H1 (cell line): ENCODE results near the gene ANKMY2. TPM values are rescaled to one million over a fixed set of nuclear protein-coding genes. Genes with fewer than 3 reads are reported as not detected.

Source experiments
- JUN ChIP-seq: IDR thresholded peaks from 2 replicates; pipeline ENCODE4 v1.6.1; 2011; ENCODE audit warnings: low read depth, mild to moderate bottlenecking, improper control_type of control experiment, low read length
- MAFK ChIP-seq: IDR thresholded peaks from 2 replicates; pipeline ENCODE4 v1.6.1; 2012; ENCODE audit warnings: low read depth, mild to moderate bottlenecking, improper control_type of control experiment, low read length
- polyA plus RNA-seq, 7 experiments: library from polyadenylated mRNA; depleted of rRNA in 3 of 7; stranded (reverse) in 5 of 7; unstranded in 2 of 7; fragments of >200 nt in 5 of 7; fragments of 200-250 nt in 2 of 7; gene quantifications; 1 replicate in 5 of 7; 2 replicates in 1 of 7; 4 replicates in 1 of 7; pipeline versions ENCODE4 v1.2.1 to v1.2.3, GENCODE V29; 2011 to 2013; ENCODE audit warnings: missing spikeins in 2 of 7, mixed read lengths in 2 of 7
- total RNA-seq: library from RNA; stranded (reverse); fragmentation: NEBNext Ultra II Directional; extraction: Animal tissue kit (Norgen Biotek cat#: 25700); gene quantifications from 2 replicates; pipeline ENCODE4 v1.2.1, GENCODE V29; 2021
- TF ChIP-seq, protein P1 (sequence below): IDR thresholded peaks from 2 replicates; pipeline ENCODE4 v1.6.1; 2011; ENCODE audit warnings: low read depth, mild to moderate bottlenecking, low read length; ENCODE audit not compliant: insufficient read depth
- TF ChIP-seq, protein P2 (sequence below): IDR thresholded peaks from 2 replicates; pipeline ENCODE4 v1.6.1; 2012; ENCODE audit warnings: inconsistent platforms

The ANKMY2 gene
- total and polyA plus RNA-seq, 2 of the 8 experiments (the other 6 are each of a cell fraction or from before 2014, with no cell fraction given), result 5.2 to 9.3 TPM

DNA sequence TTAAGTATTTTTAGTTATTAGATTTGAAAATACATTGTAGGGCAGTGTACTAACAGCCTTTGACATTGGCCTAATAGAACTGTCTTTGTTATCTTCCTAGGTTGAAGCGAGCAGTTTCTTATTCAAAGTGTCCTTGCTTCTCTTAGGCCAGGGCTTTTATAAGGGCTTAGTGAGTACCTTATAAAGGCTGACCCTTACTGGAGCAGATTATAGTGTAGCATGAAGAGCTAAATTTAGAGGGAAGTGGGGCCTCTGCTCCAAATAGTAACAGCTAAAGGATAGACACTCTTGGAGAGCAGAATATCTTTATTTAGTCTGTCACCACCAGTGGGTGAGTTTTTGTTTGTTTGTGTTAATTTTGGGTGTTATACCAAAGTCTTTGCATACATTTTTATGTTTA lies 16.4 kb upstream of the ANKMY2 start (continued):
- TF ChIP-seq JUN (no peak), MAFK (no peak)
- TF ChIP-seq, protein P1, sequence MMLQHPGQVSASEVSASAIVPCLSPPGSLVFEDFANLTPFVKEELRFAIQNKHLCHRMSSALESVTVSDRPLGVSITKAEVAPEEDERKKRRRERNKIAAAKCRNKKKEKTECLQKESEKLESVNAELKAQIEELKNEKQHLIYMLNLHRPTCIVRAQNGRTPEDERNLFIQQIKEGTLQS, result no peak
- TF ChIP-seq, protein P2, sequence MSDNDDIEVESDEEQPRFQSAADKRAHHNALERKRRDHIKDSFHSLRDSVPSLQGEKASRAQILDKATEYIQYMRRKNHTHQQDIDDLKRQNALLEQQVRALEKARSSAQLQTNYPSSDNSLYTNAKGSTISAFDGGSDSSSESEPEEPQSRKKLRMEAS, result no peak
